Measurements from ENCODE around the gene HDAC7. TPM values are rescaled to one million over a fixed set of nuclear protein-coding genes. Genes with fewer than 3 reads are reported as not detected.

Gene HDAC7
- total and polyA plus RNA-seq, 2 of the 13 experiments (the other 11 are each of a cell fraction or from before 2014, with no cell fraction given), result 4.6 to 10.8 TPM

GRCh38 chr12:47820631-47821345 is 1.1 kb upstream of the HDAC7 start (continued):
- TF ChIP-seq ZBTB43 (CRISPR knock-in tag; conservative IDR thresholded peaks at IDR 0.05) (no peak), ESRRA (CRISPR knock-in tag; IDR thresholded peaks at IDR 0.05; ENCODE audit: low read depth) (no peak), REPIN1 (CRISPR knock-in tag; IDR thresholded peaks at IDR 0.05; ENCODE audit: borderline replicate concordance, low read depth) (no peak), GRHL1 (CRISPR knock-in tag; conservative IDR thresholded peaks at IDR 0.05) (no peak), ZNF292 (CRISPR knock-in tag; IDR thresholded peaks at IDR 0.05; ENCODE audit: borderline replicate concordance, low read depth) (0 out of 2 replicates have a peak, but pooled peaks have one; percentile 30), BRF2 (CRISPR knock-in tag; IDR thresholded peaks at IDR 0.05) (no peak), TRIM22 (IDR thresholded peaks at IDR 0.05) (no peak), SP4 (CRISPR knock-in tag; IDR thresholded peaks at IDR 0.05) (0 out of 2 replicates have a peak, but pooled peaks have one; percentile 44), MZF1 (CRISPR knock-in tag; IDR thresholded peaks at IDR 0.05; ENCODE audit: borderline replicate concordance) (no peak), ZNF510 (CRISPR knock-in tag; IDR thresholded peaks at IDR 0.05; ENCODE audit: low read depth) (no peak), ZFP36L1 (CRISPR knock-in tag; IDR thresholded peaks at IDR 0.05) (no peak), HOXA7 (CRISPR knock-in tag; IDR thresholded peaks at IDR 0.05) (no peak), CC2D1A (CRISPR knock-in tag; IDR thresholded peaks at IDR 0.05) (no peak), ZNF687 (CRISPR knock-in tag; IDR thresholded peaks at IDR 0.05) (peak; percentile 47), ZNF713 (CRISPR knock-in tag; IDR thresholded peaks at IDR 0.05) (no peak), FLYWCH1 (CRISPR knock-in tag; IDR thresholded peaks at IDR 0.05) (no peak), FOSL1 (CRISPR knock-in tag; IDR thresholded peaks at IDR 0.05; ENCODE audit: borderline replicate concordance) (peak; percentile 17; the same call in 1 of the 2 replicates), SOX13 (IDR thresholded peaks at IDR 0.05) (no peak), SOX13 (CRISPR knock-in tag; conservative IDR thresholded peaks at IDR 0.05 in 1 of 2, IDR thresholded peaks at IDR 0.05 in 1 of 2) (no peak), GATAD2A (CRISPR knock-in tag; IDR thresholded peaks at IDR 0.05) (peak; percentile 10; the same call in 1 of the 2 replicates)

All from HepG2 (cell line).